HG02973 (cell line): ENCODE results near the gene SHROOM3.
"Not testable (repeated sequence)": the region's sequence is repeated elsewhere in the genome, so short reads cannot be mapped to it uniquely, and the experiment has no call there.

Experiments used
- ATAC-seq: cut with Tn5 transposase; IDR thresholded peaks from one replicate; pipeline ENCODE4 v1.9.1; 2021; ENCODE audit warnings: moderate library complexity; ENCODE audit not compliant: unreplicated experiment

The SHROOM3 gene

DNA sequence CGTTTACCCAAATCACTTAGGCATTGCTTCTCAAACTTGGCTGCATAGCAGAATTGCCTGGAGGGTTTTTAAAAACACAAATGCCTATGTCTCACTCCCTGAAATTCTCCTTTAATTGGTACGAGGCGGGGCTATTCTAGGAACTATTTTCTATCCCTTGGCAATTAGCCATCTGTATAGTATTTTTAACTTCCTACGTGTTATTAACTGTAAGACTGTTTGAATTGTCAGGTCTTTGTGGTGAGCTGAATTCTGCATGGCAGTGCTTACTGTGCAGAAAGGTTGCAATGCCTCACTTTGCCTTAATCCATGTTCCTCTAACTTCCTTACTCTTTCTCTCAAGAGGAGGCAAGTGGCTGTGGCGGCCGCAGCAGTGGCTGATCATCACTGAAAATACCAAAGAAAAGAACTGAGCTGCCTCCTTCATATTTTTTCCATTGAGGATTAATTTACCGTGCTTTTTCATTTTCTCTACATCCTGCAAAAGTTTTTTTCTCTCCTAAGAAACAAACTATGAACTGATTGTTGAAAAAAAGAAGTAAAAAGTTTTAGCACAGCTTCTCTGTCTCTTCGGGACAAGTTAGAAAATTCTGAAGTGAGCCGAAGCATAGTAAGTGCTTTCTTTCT lies at the start of gene SHROOM3:
Gene SHROOM3 (plus strand): TSS at position 329 of the 627 bp plus-strand sequence. CDS start 824 bp downstream, outside the sequence.
- no peak for ATAC-seq

GRCh38 chr4:76385974-76386373 lies 49.1 kb upstream of the SHROOM3 start:
- ATAC-seq = no peak

GRCh38 chr4:76386566-76387305 lies 48.3 kb upstream of the SHROOM3 start:
- no peak for ATAC-seq

DNA sequence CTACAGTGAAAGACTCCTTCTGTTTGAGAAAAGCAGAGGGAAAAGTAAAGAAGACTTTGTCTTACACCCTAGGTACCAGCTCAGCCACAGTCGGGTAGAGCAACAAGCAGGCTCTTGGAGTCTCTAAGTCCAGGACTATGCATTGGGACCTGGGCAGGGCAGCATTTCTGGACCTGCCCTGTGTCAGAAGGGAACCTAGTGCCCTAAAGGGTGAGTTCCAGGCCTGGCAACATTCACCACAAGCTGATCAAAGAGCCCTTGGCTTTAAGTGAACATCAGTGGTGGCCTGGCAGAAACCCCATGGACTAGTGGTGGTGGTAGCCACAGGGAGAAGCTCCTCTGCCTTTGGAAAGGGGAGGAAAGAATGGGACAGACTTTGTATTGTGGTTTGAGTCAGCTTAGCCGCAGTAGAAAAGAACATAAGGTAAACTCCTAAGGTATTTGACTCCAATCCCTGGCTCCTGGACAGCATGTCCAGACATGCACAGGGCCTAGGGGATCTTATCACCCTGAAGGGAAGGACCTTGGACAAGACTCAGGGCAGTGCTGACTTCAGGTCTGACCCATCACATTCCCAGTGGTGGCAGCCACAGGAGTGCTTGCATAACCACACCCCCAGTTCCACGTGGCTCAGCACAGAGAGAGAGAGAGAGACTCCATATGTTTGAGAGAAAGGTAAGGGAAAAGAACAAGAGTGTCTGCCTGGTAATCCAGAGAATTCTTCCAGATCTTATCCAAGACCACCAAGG lies 46.7 kb upstream of the SHROOM3 start:
- no peak for ATAC-seq

DNA sequence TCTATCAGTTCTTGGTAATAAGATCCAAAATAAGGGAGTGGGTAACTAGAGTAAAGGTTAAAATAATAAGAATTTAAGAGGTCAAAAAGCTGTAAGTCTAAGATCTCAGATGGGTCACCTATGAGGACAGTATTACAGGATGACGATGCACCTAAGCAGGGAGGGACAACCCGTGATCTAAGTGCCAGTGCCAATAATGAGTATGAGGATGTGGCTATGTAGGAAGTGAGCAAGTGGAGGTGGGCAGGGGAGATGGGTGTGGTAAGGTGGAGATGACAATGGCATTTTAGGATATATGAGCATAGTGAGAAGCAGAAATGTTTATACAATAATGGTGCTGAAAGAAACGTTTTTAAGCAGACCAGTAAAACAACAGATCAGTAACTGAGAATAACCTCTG lies 33.4 kb upstream of the SHROOM3 start:
- ATAC-seq = no peak

- no peak for ATAC-seq
Measured at GRCh38 chr4:76406081-76406480, 28.9 kb upstream of the SHROOM3 start.

- ATAC-seq = no peak
Measured at GRCh38 chr4:76407440-76408119, 27.4 kb upstream of the SHROOM3 start.

GRCh38 chr4:76410636-76411035 lies 24.4 kb upstream of the SHROOM3 start:
- ATAC-seq = no peak

DNA sequence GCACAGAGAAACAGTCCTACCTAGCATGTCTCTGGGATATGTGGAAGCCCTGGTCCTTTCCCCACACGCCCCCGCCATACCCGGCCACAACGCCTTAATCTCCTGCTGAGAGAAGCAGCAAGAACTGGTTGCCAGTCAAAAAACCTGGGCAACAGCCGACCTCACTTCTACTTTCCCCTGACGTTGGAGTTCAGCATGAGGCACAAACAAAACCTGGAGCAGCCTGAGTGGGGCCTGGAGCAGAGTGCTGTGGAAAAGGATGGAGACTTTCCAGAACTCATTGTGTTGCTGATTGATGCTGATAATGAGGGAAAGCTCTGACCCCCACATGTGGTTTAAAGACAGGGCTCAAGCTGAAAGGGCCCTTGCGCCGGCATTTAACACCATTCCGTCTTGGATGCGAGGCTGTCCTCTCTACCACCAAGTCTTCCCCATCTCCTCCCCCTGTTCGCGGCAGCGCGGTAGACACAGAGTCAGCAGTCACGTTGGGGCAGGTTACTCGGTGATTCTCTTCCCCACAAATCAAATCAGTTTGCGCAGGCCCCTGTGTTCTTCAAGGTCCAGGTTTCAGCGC lies 14.8 kb upstream of the SHROOM3 start:
- no peak for ATAC-seq

GRCh38 chr4:76420762-76421581 lies 14.1 kb upstream of the SHROOM3 start, which contains the start of gene CCDC158:
TSS of gene CCDC158 (minus strand) at chr4:76421141. CDS start at chr4:76403207, 17,934 bp downstream.
- ATAC-seq = no peak

DNA sequence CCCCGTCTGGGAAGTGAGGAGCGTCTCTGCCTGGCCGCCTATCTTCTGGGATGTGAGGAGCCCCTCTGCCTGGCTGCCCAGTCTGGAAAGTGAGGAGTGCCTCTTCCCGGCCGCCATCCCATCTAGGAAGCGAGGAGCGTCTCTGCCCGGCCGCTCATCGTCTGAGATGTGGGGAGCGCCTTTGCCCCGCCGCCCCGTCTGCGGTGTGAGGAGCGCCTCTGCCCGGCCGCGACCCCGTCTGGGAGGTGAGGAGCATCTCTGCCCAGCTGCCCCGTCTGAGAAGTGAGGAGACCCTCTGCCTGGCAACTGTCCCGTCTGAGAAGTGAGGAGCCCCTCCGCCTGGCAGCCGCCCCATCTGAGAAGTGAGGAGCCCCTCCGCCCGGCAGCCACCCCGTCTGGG lies 11.9 kb upstream of the SHROOM3 start:
- not testable (repeated sequence) for ATAC-seq

GRCh38 chr4:76426272-76426671 lies 8.8 kb upstream of the SHROOM3 start:
- ATAC-seq = no peak

- ATAC-seq = no peak
Measured at GRCh38 chr4:76429636-76430035, 5.4 kb upstream of the SHROOM3 start.

DNA sequence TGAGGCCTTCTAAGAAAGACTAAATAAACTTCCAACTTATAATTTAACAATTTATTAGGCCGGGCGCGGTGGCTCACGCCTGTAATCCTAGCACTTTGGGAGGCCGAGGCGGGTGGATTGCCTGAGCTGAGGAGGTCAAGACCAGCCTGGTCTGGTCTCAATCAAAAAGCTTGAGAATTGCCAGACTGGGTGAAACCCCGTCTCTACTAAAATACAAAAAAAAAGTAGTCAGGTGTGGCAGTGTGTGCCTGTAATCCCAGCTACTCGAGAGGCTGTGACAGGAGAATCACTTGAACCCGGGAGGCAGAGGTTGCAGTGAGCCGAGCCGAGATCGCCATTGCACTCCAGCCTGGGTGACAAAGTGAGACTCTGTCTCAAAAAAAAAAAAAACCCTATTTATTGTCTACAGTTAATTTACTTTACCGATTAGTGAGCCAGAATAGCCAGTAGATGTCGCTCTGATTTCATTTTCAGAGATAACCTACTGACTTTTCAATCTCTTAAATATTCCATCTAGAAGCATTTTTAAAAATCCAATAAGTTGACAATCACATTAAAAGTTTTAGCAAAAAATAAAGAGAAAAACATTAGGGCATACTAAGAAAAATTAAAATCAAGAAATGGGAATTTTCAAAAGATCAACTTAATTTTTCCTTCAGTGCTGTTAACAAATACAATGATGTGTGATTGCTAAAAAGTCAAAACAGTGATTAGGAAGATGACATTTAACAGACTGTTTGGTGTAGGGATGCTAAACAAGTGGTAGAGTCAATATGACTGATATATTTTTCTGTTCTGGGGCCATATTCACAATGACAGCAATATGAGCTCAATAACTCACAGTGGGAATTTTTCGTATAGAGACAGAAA lies 4.3 kb upstream of the SHROOM3 start:
- ATAC-seq = no peak

GRCh38 chr4:76435528-76436319 lies 695 bp downstream of the SHROOM3 start:
- ATAC-seq = no peak

DNA sequence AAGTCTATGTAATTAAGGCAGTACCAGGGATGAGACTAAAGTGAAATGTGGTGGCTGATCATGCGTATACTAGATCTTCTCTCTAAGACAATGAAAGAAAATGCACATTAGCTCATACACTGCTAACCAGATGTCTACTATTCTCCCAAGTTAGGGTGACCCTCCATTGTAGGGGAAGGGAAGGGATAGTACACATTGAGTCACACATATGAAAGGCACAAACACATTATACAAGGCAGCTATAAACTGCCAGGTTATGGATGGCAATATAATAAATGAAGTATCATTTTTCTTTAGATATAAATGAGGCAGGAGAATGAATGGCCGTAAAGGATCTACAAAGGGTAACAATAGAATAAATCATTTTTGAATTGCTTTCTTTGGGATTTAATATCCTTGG lies 4.5 kb downstream of the SHROOM3 start:
- no peak for ATAC-seq

GRCh38 chr4:76441881-76442280 lies 6.9 kb downstream of the SHROOM3 start:
- no peak for ATAC-seq

DNA sequence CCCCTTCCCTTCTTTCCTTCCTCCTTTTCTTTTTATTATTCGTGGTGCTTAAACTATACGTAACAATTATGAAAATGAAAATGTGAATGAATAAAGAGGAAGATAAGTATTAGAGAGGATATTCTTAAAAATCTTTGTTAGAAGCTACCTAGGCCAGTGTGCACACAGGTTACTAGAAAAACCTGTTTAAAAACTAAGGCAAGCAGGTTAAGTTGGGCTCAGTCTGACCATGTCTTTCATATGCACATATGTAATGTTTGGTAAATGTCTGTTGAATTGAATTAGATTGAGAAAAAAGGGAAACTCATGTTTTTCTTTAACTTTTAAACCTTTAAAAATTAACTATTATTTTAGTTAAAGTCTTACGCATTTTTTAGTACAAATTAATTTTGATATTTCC lies 7.8 kb downstream of the SHROOM3 start:
- ATAC-seq = no peak
